Activated CD4-positive, alpha-beta T cell treated with anti-CD3 and anti-CD28 coated beads, Interleukin-2, amount 50 U/mL, for 1 hour (primary cell): ENCODE measurements around the gene AMIGO1.
A peak's percentile ranks its signal among the peaks of the same experiment; 100 is the strongest.
"Not testable (repeated sequence)": the region's sequence is repeated elsewhere in the genome, so short reads cannot be mapped to it uniquely, and the experiment has no call there.

ENCODE experiments used
- DNase-seq: peaks from one replicate; pipeline ENCODE4 v3.0.0-alpha.2; 2020

AMIGO1 gene

DNA sequence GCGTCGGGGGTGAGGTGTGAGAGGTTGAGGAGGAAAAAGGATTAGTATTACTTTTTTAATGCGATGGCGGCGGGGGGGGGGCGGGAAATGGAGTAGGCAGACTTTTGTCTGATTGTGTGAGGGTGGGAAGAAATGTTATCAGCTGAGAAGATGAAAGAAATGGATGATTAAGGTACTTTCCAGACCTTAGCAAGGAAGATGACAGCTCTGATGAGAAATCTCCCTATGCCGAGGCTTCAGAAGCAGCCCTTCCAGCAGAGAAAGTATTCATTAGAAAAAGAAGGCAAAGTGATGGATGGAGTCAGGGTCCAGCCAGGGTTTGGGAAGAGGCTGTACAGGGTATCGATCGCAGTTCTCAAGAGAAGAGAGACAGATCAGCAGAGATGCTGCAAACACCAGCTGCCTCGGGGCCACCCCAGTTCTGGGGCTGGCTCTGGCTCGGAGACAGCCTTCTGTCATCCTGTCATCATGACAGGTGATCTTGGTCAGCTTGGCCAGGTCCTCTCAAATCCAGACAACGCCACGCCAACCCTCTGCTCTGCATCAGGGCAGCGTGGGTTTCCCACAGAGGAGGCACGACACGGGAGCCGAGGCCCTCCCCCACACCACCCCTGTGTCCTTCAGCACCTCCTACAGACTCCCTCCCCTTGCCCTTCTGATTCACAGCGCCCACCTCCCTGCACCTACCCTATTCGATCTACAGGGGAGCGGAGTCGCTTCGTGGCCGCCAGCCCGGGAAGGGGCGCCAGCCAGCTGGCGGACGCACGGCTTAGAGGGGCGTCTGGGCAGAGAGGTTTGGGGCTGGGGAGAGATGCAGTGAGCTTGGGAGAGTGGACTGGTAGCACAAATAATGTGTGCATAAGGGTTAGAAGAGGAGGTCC is 26.5 kb downstream of the AMIGO1 start:
- DNase-seq = peak; percentile 29

- no peak for DNase-seq
Observed at GRCh38 chr1:109482242-109482641, 27.3 kb downstream of the AMIGO1 start.

GRCh38 chr1:109481646-109482045 is 27.9 kb downstream of the AMIGO1 start:
- no peak for DNase-seq

DNA sequence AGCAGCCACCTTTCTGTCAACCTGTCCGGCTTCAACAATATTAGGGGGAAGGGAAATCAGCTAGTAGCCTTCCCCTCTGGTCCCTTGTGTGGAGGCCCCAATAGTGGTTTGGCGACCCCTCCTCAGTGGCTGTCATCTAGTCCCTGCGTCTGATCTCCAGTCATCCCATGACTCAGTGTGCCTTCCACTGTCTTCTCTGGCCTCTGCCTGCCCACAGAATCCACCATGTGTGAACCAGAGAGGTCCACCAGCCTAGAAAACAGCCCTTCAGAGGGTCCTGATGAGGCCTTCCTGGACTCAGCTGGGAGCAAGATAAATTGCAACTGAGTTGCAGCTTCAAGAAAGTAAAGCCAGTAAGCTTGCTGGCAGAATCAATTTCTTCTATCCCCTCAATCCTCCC is 29.6 kb downstream of the AMIGO1 start:
- DNase-seq = no peak

DNA sequence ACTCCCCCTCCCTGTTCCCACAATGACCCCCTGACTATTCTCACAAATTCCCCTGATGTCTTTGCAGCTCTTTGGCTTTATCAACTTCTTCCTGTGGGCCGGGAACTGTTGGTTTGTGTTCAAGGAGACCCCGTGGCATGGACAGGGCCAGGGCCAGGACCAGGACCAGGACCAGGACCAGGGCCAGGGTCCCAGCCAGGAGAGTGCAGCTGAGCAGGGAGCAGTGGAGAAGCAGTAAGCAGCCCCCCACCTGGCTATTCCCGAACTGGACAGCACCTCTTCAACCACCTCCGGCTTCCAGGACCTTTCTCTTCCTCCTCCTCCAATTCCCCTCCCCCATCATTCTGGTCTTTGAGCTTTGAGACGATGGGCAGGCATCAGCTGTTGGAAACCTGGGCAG is 30.2 kb downstream of the AMIGO1 start:
- no peak for DNase-seq

GRCh38 chr1:109478806-109479205 is 30.7 kb downstream of the AMIGO1 start:
- DNase-seq = peak; percentile 39

- DNase-seq = no peak
Observed at GRCh38 chr1:109477821-109478220, 31.7 kb downstream of the AMIGO1 start.

- DNase-seq = no peak
Observed at GRCh38 chr1:109476825-109477224, 32.7 kb downstream of the AMIGO1 start.

- no peak for DNase-seq
Observed at GRCh38 chr1:109475261-109475660, 34.3 kb downstream of the AMIGO1 start.

DNA sequence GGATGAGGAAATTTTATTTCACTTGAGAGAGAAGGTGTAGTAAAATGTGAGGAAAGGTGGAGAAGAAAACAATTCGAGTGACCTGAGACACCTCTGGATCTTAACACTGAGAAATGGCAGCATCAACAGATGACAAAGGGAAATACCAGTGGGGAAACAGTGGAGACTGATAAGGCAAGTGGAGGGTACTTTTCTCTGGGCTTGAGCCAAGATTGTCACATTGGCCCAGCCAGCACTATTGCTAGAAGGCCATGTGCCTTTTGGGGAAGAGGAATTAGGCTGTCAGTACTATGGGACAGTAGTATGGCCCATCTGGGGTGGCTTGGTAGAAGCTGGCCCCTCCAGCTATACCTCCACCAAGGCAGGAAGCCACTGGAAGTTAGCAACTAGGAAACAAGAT is 34.8 kb downstream of the AMIGO1 start:
- DNase-seq = no peak

- not testable (repeated sequence) for DNase-seq
Observed at GRCh38 chr1:109473284-109474057, 36.1 kb downstream of the AMIGO1 start.

- DNase-seq = no peak
Observed at GRCh38 chr1:109472779-109473178, 36.7 kb downstream of the AMIGO1 start.

- DNase-seq = no peak
Observed at GRCh38 chr1:109470245-109470644, 39.3 kb downstream of the AMIGO1 start.

GRCh38 chr1:109468903-109469302 is 40.6 kb downstream of the AMIGO1 start:
- DNase-seq = no peak

GRCh38 chr1:109468061-109468460 is 41.5 kb downstream of the AMIGO1 start:
- DNase-seq = no peak

DNA sequence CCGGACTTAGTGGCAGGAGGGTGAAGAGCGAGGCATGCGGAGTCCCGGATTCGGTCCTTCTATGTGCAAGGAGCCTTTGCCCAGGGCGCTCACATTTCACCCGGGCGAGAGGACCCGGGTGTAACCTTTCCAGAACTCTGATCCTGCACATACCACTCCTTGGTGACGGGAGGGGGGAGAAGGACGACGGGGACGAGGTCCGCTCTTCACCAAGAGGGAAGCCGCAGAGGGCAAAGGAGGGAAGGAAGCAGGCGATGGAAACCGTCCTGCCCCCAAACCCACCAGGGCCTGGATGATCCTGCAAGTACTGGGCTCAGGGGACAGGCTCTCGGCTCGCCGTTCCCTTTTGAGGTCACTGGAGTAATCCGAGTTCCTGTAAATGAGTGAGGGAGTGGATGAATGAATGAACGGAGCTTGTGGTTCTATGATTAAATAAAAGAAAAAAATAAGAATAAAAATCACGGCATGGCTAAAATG is 42.2 kb downstream of the AMIGO1 start:
- no peak for DNase-seq

DNA sequence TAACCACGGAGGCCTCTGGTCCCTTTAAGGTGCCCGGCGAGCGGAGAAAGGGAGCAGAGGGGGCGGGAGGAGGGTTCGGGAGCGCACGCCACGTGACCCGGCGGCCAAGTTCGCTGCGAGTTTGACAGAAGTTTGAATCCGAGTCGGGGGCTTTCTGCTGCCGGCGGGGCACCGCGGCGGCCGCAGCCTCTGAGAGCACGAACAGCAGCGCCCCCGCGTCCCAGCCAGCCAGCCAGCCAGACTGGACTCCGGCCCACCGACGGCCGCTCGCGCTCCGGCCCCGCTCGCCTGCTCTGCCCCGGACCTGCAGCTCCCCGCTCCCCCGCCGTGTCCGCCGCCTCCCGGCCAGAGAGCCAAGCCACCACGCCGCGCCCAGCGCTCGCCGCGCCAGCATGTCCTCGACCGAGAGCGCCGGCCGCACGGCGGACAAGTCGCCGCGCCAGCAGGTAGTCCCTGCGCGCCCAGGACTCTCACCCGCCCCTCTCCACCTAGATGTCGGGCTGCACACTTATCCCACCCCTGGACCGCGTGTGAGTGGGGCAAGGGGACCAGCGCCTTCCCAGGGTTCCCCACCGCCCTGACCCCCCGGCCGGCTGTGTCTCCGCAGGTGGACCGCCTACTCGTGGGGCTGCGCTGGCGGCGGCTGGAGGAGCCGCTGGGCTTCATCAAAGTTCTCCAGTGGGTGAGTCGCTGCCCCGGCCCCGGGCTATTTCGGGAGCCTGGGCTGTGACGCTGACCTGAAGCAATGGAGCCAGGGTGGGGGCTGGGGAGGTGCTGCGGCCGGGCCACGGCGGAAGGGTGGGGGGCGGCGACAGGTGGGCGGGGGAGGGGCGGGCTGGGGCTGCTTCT is 42.9 kb downstream of the AMIGO1 start, which contains the start of gene SYPL2:
Gene SYPL2 (plus strand): TSS at position 95 of the 849 bp plus-strand sequence. CDS start 298 bp downstream, at position 393.
- DNase-seq = no peak

DNA sequence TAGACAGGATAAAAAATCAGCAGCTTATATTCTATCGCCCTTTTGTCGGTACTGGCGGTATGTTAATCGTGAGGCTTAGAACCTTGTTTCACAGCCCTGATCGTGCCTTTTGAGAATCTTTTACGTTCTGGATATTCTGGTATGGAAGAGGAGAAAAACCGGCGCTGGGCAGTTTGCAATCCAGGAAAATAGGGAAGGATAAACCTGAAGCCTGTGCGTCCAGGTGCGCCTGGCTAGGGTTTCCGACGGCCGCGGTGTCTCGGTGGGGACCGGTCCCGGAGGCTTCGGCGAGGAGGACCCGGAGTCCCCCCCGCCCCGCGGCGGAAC is 43.4 kb downstream of the AMIGO1 start:
- no peak for DNase-seq

GRCh38 chr1:109457819-109458218 is 51.7 kb downstream of the AMIGO1 start:
- no peak for DNase-seq

- DNase-seq = no peak
Observed at GRCh38 chr1:109454497-109455133, 54.9 kb downstream of the AMIGO1 start.
